ENCODE results near the gene HEBP2.
"Not testable (repeated sequence)": the region's sequence is repeated elsewhere in the genome, so short reads cannot be mapped to it uniquely, and the experiment has no call there.

HEBP2 gene, protein sequence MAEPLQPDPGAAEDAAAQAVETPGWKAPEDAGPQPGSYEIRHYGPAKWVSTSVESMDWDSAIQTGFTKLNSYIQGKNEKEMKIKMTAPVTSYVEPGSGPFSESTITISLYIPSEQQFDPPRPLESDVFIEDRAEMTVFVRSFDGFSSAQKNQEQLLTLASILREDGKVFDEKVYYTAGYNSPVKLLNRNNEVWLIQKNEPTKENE

DNA sequence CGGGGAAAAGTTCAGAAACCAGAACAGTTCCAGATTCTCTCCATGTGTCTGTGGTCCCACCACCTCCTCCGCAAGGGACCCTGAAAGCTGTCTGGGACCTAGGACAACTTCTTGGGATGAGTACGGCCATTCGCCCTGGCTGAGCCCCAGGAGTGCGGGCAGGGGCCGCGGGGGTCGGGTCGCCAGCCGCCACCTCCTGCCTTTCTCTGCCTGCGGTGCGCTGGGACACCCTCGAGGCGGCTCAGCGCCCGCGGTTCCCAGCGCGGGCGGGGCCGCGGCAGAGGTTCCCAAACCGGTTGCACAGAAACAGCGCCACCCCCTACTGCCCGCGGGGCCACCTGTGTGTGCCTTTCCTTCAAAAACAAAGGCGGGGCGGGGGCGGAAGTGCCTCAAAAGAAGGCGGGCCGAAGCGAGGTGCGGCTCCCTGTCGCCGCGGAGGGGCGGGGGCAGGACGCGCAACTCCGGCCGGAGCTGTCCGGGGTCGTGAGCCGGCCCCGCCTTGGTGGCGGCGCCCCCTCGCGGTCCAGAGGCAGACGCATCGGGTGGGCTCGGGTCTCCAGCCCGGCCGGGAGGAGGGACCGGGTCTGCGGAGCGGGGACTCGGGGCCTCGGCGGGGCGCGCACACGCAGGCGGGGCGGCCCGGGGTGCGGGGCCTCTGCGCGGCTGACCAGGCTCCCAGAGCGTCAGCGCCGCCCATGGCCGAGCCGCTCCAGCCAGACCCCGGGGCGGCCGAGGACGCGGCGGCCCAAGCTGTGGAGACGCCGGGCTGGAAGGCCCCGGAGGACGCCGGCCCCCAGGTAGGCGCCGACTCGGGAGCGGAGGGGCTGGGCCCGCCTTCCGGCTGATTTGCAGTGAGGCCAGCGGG is at the start of gene HEBP2:
Gene HEBP2, plus strand, starts transcription at position 423 of the 865 bp plus-strand sequence. Its CDS starts 273 bp downstream, at position 696.
- peak; percentile 91 for DNase-seq

DNA sequence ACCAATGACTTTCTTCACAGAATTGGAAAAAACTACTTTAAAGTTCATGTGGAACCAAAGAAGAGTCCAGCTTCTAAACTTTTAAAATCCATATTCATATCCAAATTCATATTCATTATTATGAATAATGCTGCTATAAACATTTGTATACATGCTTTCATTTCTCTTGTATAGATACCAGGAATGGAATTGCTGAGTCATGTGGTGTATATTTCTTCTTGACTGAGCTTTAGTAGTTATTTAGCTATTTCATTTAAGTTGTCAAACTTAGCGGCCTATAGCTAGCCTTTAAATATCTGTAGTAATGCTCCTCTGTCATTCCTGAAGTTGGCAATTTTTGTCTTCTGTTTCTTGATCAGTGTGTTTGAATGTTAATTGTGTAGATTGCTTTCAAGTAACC is 46.1 kb upstream of the HEBP2 start:
- DNase-seq = no peak

DNA sequence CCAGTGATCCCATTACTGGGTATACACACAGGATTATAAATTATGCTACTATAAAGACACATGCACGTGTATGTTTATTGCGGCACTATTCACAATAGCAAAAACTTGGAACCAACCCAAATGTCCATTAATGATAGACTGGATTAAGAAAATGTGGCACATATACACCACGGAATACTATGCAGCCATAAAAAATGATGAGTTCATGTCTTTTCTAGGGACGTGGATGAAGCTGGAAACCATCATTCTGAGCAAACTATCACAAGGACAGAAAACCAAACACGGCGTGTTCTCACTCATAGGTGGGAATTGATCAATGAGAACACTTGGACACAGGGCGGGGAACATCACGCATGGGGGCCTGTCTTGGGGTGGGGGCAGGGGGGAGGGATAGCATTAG is 35.3 kb upstream of the HEBP2 start:
- not testable (repeated sequence) for DNase-seq

DNA sequence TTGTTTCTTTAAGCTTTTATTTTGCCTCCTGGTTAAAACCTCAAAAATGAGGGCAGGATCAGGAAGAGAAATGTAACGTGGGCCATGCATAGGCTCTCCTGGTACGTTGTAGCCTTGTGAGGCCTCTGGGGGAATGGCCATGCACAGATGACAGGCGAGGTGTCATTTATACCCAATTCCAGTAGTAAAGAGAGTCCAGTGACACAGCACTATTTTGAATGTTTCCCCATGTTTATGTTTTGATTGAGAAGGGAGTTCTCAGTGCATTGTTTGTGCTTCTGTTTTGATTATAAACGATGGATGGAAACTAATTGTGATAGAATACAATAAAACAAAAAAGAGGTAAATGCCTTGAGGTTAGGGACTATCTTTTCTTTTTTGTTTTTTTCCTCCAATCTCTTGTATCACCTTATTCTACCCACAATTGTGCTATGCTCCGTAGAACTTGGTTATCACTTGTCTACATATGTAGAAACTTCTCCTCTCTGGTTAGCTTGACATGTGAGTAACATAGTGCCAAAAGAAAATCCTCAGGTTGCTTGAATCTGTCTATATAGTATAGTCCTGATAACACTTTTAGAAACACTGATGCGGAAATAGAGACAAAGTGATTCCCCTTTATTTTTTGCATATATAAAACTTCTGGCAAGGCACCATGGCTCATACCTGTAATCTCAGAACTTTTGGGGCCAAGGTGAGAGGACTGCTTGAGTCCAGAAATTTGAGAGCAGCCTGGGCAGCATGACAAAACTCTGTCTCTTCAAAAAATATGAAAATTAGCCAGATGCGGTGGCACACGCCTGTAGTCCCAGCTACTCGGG is 33.2 kb upstream of the HEBP2 start:
- DNase-seq = no peak

DNA sequence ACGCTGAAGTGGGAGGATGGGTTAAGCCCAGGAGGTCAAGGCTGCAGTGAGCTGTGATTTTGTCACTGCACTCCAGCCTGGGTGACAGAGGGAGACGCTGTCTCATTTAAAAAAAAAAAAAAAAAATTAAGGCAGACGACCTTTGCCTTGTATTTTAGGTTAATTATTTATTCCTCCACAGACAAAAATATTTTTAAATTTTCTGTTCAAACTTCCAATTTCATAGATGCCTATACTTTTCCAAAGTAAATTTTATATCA is 32.6 kb upstream of the HEBP2 start:
- no peak for DNase-seq

DNA sequence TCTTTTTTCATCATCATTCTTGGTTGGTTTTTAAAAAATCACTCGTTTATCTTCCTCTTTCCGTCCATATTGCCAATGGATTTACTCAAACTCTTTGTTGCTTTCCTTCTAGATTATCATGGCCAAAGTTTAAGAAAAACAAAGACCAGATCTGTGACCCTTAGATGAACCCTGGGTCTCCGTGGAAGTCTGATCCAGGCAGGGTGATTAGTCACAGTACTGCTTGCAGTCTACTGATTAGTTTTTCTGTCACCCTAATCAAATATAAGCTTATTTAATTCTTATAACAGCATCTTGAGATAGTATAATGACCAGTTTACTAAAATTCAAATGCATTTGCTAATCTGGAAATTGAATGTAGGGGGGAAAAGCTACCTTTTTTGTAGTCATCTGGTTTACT is 32.3 kb upstream of the HEBP2 start:
- DNase-seq = no peak

DNA sequence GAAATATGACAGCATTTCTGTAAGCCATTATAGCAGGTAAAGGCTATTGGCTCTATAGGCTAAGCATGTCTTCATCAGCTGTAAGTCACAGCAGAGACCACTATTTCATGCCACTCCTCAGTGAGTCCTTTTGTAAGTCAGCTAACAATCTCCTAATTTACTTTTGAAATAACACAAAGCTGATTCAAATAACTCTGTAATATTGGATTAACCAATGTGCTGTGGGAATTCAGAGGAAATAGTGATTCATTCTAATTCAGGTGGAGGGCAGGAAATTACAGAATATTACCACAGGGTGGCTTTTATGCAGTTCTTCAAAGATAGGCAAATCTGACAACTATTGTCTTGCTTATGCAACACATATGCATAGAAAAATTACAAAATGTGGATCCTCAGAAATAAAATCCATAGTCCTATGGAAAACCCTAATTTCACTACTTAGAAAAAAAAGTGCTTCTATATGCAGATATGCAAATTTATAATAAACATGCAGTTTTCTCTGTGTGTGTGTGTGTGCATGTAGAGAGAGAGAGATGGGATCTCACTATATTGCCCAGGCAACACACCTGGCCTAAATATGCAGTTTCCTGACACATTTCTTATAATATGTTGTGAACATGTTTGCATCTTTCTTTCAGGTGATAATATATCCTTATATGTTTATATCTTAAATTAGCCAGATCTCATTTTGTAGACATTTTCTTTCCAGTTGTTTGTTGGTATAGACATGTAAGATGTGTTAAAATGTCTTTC is 31.1 kb upstream of the HEBP2 start:
- no peak for DNase-seq

DNA sequence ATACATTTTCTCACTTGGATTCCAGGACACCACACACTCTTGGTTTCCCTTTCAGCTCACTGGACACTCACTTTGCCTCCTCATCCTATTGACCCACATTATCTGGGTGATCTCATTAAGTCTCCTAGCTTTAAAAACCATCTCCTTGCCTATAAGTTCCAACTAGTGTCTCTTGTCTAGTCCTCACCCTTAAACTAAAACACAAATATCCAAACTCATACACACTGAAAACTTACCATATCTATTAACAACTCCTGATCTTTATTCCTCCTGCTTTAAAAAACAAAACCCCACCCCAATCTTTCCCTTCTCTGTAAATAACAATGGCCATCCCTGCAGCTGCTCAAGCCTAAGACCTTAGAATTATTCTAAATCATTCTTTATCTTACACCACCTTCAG is 29.8 kb upstream of the HEBP2 start:
- DNase-seq = no peak

DNA sequence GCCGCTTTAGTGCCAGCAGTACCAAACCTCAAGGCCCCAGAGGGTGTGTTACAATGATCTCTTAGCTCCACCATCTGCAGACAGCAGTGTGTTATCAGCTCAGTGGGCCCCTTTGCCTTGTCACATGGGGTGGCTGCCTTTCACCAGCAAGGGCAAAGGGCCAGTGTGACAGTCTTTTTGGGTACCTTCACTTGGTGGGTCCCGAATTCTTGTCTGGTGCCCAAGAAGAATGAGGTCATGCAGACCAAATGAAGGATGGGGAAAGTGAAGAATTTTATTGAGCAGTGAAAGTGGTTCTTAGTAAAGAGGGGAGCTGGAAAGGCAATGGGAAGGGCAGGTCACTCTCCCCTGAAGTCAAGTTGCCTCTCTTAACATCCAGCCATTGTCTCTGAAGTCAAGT is 29.2 kb upstream of the HEBP2 start:
- DNase-seq = no peak

DNA sequence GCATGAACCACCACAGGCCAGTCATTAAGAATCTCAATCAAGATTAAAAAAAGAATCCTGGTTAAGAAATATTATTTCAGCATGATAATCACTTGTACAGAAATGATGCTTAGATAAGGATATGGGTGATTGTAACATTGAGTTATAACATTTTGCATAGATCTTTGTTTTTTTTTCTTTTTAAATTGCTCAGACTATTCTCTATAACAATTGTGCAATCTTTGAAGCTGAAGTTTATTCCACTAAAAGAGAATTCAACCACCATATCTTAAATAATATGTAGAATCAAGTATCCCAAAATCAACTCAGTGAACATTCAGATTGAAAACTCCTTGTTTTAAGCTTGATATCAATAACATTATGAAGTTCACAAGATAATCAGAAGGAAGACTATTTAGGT is 27.0 kb upstream of the HEBP2 start:
- DNase-seq = no peak

DNA sequence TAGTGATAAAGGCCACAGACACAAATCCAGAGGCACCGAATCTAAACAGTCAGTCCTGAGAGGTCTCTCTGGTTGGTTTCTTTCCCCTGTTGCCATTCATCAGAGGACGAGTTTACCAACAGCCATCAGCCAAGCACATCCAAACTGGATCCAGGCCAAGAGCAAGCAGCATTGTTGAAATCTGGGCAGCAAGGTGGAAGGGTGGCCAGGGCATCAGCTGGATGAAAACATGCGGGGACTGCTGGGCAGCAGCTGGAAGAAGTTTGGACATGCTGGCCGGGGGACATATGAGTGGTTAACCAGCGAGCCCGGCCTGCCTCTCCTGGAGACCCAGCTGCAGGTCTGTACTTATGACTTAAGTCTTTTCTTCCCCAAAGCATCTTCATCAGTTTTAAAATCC is 26.2 kb upstream of the HEBP2 start, which contains the start of gene SMIM28:
Gene SMIM28, plus strand, starts transcription at position 62 of the 400 bp plus-strand sequence. Its CDS starts 168 bp downstream, at position 230.
- DNase-seq = no peak

DNA sequence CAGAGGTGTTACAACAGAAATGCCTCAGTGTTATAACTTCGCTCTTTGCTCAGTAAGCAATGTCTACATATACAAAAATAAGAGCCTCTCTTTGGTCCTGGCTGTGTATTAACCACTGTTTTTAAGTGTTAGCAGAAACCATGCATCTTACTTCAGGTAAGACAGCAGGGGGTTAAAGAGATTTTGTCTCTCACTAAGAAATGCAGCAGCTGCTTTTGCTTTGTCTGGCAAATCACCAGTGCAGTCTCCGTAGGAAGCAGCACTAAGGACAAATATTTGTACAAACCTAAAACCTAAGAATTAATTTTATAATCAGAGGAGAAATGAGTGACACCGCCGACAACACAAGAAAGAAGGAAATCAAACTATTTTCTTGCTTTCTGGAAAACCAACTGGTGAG is 25.6 kb upstream of the HEBP2 start:
- DNase-seq = no peak

DNA sequence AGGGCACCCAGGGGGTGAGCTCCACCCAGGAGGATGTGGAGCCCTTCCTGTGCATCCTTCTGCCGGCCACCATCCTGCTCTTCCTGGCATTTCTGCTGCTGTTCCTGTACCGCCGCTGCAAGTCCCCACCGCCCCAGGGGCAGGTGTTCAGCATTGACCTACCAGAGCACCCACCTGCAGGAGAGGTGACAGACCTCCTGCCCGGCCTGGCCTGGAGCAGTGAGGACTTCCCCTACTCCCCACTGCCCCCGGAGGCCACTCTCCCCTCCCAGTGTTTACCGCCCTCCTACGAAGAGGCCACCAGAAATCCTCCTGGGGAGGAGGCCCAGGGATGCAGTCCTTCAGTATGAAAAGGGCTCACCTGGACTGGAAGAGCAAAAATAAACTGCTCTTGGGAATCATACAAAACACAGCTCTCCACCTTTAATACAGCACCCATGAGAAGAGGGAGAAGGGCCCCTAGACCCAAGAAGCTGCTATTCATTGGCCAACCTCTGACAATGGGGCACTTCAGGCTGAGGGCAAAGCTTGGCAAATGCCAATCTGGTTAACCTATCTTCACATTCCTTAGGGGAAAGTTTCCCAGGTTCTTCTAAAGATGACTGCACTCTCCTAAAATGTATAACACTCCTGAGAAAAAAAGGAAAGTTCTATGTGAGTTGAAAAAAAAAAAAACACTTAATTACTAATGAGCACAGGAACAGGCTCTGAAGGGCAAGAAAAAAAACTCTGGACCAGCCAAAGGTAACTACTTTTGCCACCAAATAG is 21.3 kb upstream of the HEBP2 start:
- DNase-seq = no peak

DNA sequence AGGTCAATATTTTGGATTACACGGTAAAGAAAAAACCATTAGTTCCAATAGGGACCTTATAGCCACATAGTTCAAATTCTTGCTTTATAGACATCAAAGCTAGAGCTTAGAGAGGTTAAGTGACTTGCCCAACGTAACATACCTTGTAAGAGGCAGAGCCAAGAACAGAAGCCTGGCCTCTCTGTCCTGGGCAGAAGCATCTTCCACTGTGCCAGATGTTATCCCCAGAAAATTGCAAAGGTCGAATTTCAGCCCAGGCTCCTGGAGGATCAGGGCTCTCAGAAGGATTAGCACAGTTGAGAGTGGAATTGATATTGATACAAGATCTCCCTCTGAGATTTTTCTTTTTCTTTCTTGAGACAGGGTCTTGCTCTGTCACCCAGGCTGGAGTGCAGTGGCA is 20.2 kb upstream of the HEBP2 start:
- no peak for DNase-seq

DNA sequence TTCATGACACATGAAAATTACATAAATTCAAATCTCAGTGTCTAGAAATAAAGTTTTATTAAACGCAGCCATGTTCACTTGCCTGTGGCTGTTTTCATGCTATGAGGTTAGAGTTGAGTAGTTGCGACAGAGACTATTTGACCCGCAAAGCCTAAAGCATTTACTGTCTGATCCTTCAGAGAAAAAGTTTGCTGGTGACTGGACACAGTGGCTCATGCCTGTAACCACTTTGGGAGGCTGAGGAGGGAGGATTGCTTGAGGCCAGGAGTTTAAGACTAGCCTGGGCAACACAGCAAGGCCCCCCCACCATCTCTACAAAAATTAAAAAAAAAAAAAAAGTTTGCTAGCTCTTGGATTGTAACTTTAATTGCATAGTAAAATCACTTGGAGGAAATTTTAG is 17.1 kb upstream of the HEBP2 start:
- DNase-seq = no peak

DNA sequence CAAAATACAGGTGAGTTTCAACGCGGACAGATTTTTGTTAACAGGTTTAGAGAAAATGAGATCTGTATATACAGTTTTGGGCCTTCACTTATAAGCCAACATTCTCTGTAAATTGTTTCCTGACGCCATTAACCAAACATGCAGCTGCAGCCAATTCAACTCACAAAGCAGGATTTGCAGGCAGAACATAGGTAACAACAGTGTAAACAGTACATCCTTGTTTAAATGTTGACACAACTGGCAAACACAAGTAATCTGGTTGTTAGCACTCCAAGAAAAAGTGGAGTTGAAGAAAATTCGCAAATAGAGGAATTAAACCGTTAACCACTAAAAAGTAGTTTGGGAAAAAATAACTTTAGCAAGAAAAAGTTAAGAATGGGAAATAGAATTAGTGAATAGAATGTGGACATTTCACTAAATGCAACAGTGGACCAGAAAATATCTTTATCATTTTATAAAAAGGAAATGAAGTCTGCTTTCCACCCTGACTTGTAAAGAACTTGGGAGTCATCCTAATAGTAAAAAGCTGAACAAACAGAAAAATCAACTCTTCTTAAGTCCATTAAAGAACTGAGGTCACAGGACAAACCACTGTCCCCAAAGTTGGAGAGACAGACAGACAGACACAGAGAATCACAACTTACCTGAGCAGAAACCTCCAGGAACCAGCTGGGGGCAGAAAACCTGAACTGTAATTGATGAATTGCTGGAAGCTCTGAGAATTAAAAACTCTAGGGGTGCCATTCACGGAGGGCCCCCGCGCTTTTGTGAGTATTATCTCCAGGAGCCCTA is 16.2 kb upstream of the HEBP2 start:
- no peak for DNase-seq

DNA sequence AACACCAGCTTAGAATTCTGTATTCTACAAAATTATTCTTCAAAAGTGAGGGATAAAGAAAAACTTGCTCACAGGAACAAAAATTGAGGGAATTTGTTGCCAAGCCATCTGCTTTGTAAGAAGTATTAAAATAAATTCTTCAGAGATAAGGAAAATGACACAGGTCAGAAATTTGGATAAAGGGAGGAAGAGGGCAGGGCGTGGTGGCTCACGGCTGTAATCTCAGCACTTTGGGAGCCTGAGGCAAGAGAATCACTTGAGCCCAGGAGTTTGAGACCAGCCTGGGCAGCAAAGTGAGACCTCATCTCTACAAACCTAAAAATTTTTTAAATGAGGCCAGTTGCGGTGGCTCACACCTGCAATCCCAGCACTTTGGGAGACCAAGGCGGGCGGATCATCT is 14.5 kb upstream of the HEBP2 start:
- DNase-seq = no peak

DNA sequence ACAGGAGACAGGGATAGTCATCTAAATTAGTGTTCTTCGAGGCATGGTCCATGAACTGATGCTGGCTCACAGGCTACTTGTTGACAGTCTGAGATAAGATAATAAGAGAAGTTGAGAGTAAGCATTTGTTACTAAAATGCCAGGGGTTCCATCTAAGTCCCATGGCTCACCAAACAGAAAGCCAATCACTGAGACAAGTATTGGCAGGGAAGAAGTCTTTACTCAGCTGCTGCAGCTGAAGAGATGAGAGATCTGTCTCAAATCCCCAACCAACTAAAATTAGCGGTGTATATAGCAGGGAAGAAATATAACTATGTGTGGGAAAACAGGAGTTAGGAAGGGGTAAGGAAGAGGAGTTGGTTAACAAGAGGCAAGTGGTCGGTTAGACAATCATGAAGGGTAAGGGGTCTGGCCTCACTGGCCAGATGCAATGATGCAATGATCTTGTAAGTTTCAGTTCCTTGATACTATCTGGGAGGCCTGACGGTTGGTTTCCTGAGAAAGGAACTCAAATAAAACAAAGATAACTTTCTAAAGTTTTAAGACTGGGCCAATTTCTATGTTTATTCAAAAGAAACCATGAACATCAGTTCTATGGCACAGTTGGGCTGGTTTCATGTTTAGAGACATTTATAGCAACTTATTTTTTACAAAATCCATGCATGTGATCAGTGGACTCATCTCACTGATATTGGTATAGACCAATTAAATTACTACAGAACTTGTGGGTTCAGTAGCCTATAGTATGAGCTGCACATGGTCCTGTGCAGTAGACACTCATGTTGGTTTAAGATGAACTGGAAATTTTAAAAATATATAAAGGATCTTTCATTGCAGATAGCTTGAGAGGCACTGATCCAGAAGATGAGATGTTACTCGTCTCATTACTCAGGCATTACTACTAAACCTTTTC is 9.9 kb upstream of the HEBP2 start:
- DNase-seq = no peak

DNA sequence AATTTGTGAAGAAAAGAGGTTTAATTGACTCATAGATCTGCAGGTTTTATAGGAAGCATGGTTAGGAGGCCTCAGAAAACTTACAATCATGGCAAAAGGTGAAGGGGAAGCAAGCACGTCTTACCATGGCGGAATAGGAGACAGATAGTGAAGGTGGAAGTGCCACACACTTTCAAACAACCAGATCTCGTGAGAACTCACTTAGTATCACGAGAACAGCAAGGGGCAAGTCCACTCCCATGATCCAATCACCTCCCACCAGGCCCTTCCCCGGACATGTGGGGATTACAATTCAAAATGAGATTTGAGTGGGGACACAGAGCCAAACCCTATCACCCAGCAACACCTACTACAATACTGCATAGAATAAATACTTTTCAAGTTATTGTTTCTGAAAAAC is 7.3 kb upstream of the HEBP2 start:
- no peak for DNase-seq

All from CD4-positive, alpha-beta T cell treated with Interferon gamma for 1 hour (primary cell).